Loucy (cell line): ENCODE results near the gene CCDC144A.
"Not testable (repeated sequence)": the region's sequence is repeated elsewhere in the genome, so short reads cannot be mapped to it uniquely, and the experiment has no call there.

Experiments used
- CTCF ChIP-seq: fragments of 200-600 bp; sonication (generic); conservative IDR thresholded peaks from 2 replicates; pipeline ENCODE4 v1.5.1; 2014; ENCODE audit warnings: mild to moderate bottlenecking, antibody characterized with exemption, low read length
- EZH2phosphoT487 ChIP-seq: fragments of 200-600 bp; IDR thresholded peaks from 2 replicates; pipeline ENCODE4 v1.6.1; 2018; ENCODE audit warnings: antibody characterized with exemption, mild to moderate bottlenecking, moderate library complexity, borderline replicate concordance

- TF ChIP-seq CTCF, EZH2phosphoT487: not testable (repeated sequence)
Observed at GRCh38 chr17:16751924-16752287, 61.9 kb downstream of the CCDC144A start.
